GM10248 (cell line): ENCODE measurements around the gene CSNK1G1.

Experiments
- CTCF ChIA-PET: fragments of 300-600 bp; sonication (Branson Sonifier 250); formaldehyde crosslinking; extraction: SDS; loops from one replicate; lab custom pipeline; 2021; ENCODE audit warnings: antibody characterized with exemption; lab: Yijun Ruan, JAX
- POLR2A ChIA-PET: fragments of 350-650 bp; sonication (Branson Sonifier 250); formaldehyde crosslinking; extraction: SDS; loops from one replicate; lab custom pipeline; 2020; ENCODE audit warnings: antibody characterized with exemption; lab: Yijun Ruan, JAX
- DNase-seq: peaks from one replicate; pipeline ENCODE4 v3.0.0; 2012; ENCODE audit errors: extremely low spot score
- CTCF ChIP-seq: IDR thresholded peaks from 2 replicates; pipeline ENCODE4 v1.5.1; 2012; ENCODE audit warnings: mild to moderate bottlenecking, low read depth; ENCODE audit errors: extremely low read depth, missing control alignments, control extremely low read depth

The CSNK1G1 gene

GRCh38 chr15:64130159-64130558 lies 225.8 kb downstream of the CSNK1G1 start:
- TF ChIP-seq CTCF, result no peak
- DNase-seq, result no peak
- POLR2A ChIA-PET, result no interaction called here
- CTCF ChIA-PET, result interaction anchor here (1.0 to 2.2 kb wide), 3 partner anchors 14 to 23 kb away, joined by 3 to 11 read pairs (median 4); no protein-coding TSS in a partner anchor

GRCh38 chr15:64127521-64128270 lies 228.3 kb downstream of the CSNK1G1 start:
- no peak for DNase-seq
- no peak for TF ChIP-seq CTCF
- CTCF ChIA-PET, result interaction anchor here (1.2 to 1.5 kb wide), 3 partner anchors 12 to 26 kb away, joined by 3 to 6 read pairs (median 4); no protein-coding TSS in a partner anchor
- POLR2A ChIA-PET, result no interaction called here

GRCh38 chr15:64125978-64126377 lies 230.0 kb downstream of the CSNK1G1 start:
- TF ChIP-seq CTCF, result no peak
- DNase-seq, result no peak
- ChIA-PET POLR2A (interaction anchor here (0.6 kb wide), 1 partner anchor 1002 kb away, joined by 8 read pairs; no protein-coding TSS in a partner anchor), CTCF (interaction anchor here (1.0 to 1.7 kb wide), 4 partner anchors 16 to 27 kb away, joined by 3 to 7 read pairs (median 4); no protein-coding TSS in a partner anchor)

GRCh38 chr15:64122936-64123351 lies 233.0 kb downstream of the CSNK1G1 start:
- POLR2A ChIA-PET, result no interaction called here
- DNase-seq, result no peak
- no peak for TF ChIP-seq CTCF
- CTCF ChIA-PET, result interaction anchor here (1.1 to 5.3 kb wide), 6 partner anchors 10 to 30 kb away, joined by 4 to 23 read pairs (median 6); no protein-coding TSS in a partner anchor

GRCh38 chr15:64122444-64122843 lies 233.5 kb downstream of the CSNK1G1 start:
- ChIA-PET POLR2A (no interaction called here), CTCF (interaction anchor here (0.8 to 5.3 kb wide), 6 partner anchors 11 to 31 kb away, joined by 3 to 23 read pairs (median 6); no protein-coding TSS in a partner anchor)

More at GRCh38 chr15:64122444-64122843, 233.5 kb downstream of the CSNK1G1 start:
- no peak for TF ChIP-seq CTCF
- DNase-seq, result no peak
